Stimulated activated CD8-positive, alpha-beta memory T cell treated with anti-CD3 and anti-CD28 coated beads, Interleukin-4, amount 100 ng/mL, for 1 hour (primary cell): ENCODE results near the gene IPCEF1.

ENCODE experiments used
- DNase-seq, 2 donors: peaks; one replicate each; pipeline ENCODE4 v3.0.0-alpha.2; 2020; ENCODE audit warnings: low read depth in 2 of 2, low spot score in 1 of 2

Gene IPCEF1

DNA sequence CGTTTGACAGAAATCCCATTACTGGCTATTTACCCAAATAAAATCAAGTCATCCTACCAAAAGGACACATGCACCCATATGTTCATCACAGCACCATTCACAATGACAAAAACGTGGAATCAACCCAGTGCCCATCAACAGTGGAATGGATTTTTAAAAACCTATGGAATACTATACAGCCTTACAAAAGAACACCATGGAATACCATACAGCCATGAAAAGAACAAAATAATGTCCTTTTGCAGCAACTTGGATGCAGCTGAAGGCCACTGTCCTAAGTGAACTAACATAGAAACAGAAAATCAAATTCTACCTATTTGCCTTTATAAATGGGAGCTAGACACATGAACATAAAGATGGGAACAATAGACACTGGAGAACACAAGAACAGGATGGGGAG is 17.4 kb upstream of the IPCEF1 start:
- no peak for DNase-seq

DNA sequence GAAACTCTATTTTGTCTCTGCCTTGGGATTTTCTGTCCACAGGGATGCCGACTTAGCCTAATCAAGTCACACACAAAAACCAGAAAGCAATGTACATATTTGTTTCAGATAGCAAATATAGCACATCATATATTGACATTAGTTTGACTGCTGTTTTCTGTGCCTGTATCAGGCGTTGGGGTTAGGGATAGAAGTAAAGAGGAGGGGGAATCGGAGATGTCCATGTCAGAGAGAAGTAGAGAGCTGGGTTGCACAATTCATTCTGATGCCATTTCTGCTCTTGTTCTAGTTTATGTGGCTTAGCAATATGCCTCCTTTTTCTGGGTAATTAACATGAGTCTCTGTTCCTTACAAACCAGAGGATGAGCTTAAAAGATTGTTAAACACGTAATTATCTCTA is 14.7 kb upstream of the IPCEF1 start:
- no peak for DNase-seq

DNA sequence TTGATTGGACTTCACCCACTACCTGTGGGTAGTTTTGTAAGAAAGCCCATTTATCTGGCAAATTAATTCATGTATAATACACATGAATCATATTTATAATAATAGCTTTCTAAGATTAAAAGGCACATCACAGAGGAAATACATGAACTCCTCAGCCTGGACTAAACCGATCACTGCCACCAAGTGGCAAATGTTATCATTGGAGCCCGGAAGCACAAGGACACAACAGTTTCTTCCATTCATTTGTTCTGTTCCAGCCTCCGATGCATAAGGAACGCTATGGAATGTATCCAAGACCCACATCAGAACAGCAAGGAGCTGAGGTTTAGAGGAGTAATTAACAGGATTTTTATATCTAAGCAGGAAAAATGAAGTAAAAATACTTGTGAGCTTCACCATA is 13.9 kb upstream of the IPCEF1 start:
- no peak for DNase-seq

DNA sequence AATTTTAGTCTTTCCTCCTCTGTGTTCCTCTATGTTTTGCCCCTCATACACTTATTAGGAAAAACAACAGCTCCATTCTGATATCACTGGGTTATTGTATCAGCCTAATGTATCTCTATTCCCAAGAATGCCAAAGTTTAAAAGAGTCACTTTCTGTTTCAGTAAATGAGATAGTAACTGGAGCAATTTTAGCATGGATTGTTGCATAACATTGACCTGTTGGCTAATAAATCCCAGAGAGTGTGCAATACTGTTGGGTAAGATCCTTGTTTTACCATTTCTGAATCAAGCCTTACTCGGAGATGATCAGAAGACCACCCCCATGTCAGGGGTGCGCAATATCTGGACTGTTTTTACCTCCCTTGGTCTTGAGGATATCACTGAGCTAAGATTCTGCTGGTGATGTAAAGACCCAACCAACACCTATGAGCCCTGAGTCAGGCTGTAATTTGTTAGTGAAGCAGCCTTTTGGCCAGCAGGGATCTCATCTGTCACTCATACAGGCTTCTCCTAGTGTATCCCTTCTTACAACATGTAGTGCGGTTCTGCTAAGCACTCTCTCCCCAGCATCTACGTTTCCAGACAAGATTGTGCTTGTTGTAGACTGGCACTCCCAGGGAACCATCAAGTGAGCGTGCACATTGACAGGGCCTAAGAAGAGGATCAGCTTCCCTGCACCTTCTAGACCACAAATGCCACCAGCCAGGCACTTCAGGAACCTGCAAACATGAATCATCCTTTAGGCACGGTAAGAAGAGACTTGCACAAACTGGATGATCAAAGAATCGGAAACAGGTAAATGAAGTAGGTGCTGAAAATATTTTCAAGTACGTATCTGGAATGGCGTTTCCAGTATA is 11.5 kb upstream of the IPCEF1 start:
- DNase-seq: no peak

DNA sequence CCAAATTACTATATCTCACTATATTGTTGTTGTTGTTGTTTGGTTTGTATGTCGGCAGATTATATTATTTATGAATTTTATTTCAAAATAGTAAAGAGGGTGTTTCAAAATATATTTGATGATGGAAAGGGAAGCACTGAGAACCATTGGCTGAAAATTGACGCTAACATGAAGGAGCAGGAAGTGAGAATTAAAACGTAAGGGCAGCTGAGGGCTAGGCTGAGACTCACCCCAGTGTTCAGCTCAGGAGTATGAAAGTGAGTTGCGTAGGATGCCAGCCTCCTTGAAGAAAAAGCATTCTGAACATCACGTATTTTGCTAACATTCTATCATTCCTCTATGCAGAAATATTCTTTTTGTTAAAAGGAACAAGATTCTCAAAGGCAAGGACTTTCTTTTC is 10.7 kb upstream of the IPCEF1 start:
- DNase-seq: no peak

DNA sequence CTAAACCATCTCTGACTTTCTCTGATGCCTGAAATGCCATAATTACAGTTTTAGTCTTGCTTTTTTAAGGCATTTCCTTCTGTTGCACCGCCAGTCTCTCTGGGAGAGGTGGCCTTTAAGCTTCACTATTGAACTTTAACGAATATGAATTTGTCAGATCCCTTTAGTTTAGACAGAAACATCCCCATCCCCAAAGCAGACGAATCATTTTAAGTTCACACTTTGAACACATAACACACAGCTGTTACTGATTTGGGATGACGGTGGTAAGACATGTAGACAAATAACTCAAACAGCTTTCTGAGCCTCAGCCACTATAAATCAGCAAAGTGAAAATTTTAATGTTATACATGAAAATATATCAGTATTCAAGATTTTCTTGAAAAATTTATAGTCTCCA is 7.2 kb upstream of the IPCEF1 start:
- DNase-seq: no peak

DNA sequence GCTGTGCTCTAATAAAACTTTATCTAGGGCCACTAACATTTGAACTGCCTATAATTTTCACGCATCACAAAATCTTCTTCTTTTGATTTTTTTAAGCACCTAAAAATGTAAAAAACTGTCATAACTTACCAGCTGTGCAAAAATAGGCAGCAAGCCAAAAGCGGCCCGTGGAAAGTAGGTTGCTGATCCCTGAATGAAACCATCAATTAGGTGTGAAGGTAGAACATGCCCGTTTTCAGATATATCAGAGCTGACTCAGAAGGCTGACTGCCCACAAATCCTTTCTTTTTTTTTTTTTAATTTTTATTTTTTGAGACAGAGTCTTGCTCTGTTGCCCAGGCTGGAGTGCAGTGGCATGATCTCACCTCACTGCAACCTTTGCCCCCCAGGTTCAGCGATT is 4.9 kb upstream of the IPCEF1 start:
- DNase-seq: no peak

DNA sequence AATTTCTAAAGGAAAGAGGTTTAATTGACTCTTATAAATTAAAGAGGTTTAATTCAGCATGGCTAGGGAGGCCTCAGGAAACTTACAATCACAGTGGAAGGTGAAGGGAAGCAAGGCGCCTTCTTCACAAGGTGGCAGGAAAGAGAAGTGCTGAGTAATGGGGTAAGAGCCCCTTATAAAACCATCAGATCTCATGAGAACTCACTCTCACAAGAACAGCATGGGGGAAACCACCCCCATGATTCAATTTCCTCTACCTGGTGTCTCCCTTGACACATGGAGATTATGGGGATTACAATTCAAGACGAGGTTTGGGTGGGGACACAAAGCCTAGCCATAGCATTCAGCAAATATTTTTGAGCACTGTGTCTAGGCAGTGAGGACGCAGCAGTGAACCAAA is 3.9 kb upstream of the IPCEF1 start:
- no peak for DNase-seq

DNA sequence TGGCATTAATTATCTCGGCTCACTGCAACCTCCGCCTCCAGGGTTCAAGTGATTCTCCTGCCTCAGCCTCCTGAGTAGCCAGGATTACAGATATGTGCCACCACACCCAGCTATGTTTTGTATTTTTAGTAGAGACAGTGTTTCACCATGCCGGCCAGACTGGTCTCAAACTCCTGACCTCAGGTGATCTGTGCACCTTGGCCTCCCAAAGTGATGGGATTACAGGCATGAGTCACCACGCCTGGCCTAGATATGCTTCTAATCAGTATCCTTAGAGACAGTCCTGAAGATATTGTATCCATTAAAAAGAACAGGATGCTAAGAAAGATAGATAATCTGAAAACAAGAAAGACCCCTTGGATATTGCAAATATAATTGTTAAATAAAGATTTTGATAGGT is 3.1 kb upstream of the IPCEF1 start:
- no peak for DNase-seq

DNA sequence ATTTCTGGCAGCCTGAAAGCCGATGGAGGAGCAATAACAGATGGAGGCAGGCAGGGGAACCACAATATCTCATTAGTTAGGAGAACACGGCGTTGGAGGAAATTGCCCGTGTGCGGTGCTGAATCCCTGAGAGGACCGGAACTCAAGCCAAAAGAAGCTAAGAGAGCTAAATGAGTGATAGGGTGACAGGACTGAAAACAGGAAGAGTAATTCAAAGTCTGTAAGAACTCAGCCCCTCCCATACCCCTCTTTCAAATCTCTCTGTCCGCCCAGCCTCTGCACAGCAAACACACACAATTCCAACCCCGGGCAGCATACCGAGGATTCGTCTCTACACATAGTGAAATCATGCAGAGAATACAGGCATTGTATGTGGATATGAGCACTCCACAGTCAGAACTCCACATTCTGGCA is 2.6 kb upstream of the IPCEF1 start:
- no peak for DNase-seq

DNA sequence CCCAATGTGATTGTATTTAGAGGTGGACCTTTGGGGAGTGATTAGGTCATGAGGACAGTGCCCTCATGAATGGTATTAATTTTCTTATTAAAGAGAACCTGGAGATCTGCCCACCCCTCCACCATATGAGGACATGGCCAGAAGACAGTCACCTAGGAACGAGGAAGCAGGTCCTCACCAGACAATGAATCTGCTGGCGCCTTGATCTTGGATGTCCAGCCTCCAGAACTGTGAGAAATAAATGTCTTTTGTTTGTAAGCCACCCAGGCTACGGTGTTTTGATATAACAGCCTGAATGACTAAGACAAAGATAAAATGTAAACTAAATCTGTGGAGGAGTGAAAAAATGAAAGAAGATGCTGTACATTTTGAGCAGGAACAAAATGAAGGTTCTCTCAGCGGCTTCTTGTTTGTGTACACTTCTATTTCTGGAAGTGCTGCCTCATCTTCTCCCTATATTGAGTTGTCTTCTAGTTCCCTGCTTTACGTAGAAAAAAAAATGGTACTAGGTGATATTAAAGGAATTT is 1.5 kb upstream of the IPCEF1 start:
- DNase-seq: no peak

DNA sequence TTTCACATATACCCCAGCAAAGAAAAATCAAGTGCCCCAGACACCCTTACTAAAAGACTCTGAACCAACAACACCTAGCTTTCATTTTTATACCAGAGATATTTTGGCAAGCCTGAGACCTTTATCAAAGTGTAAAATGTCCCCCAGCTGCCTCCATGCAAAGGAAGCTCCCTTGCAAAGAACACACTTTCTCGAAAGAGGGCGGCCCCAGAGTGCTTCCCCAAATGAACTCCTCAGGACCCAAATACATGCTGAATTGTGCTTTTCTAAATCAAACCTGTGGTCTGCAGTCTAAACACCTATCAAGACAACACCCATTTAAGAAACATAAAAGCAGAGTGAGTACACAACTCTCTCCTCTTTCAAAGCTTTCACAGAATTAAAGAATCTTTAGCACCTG is 490 bp downstream of the IPCEF1 start:
- no peak for DNase-seq

DNA sequence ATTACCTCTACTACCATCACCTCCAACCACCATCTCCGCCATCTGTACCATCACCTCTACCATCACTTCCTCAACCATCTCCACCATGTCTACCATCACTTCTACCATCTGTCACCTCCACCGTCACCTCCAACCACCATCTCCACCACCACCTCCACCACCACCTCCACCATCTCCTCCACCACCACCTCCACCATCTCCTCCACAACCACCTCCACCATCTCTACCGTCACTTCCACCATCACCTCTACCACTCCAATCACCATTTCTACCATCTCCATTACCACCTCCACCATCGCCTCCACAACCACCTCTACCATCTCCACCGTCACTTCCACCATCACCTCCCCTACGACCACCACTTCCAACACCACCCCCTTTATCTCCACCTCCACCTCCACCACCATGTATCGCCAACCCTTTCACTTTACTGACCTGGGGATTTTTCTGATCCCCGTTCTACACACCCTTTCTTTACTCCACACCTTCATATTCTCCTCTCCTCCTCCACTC is 2.3 kb downstream of the IPCEF1 start:
- DNase-seq: no peak

DNA sequence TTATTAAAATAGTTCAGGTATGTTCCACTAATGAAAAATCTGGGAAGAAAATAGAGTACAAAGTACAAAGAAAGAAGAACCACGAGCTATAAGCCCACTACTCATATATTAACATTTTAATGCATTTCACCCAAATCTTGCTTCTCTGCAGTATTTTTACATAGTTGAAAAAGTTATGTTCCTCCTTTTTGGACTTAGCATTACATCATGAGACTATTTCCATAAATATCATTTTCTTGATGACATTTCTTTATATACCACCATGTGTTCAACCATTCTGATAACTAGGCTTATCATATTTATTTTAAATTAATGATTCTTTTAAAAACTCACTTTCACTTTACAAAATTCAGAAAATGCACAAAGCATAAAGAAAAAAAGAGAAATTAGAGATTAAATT is 3.0 kb downstream of the IPCEF1 start:
- no peak for DNase-seq

DNA sequence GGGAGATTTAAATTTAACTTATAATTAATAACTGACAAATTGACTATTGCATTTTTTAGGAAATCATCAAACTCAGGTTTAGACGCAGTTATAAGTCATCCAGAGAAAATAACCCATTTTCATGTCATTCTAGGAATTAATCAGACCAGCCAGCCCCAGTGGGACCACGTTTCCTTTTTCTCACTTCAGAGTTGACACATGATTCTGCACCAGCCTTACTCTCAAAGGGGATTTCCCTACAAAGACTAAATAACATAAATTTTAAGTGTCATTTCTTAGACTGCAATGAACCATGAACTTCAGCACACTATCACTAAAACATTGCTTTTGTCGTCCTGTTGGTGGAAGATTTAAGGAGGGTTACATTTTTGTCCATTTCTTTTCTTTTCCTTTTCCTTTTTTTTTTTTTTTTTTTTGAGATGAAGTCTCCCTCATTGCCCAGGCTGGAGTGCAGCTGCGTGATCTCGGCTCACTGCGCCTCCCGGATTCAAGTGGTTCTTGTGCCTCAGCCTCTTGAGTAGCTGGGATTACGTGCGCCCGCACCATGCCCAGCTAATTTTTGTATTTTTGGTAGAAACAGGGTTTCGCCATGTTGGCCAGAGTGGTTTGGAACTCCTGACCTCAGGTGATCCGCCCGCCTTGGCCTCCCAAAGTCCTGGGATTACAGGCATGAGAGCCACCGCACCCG is 3.6 kb downstream of the IPCEF1 start:
- no peak for DNase-seq

DNA sequence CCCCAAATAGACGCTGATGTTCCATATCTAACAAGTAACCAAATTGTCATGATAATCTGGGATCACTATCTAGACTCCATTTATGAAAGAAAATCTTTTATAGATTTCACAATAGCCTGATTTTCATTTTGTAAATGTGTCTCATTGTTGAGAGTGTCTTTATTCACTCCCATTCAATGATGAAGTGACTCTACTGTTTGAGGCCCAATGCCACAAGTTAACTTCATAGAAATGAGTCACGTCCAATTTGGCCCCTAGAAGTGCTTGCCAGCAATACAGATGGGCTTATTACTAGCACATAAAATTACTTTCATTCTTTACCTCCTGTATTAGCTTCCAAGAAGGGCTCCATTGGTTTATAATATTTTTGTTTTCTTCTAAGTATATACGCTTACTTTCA is 6.3 kb downstream of the IPCEF1 start:
- no peak for DNase-seq

DNA sequence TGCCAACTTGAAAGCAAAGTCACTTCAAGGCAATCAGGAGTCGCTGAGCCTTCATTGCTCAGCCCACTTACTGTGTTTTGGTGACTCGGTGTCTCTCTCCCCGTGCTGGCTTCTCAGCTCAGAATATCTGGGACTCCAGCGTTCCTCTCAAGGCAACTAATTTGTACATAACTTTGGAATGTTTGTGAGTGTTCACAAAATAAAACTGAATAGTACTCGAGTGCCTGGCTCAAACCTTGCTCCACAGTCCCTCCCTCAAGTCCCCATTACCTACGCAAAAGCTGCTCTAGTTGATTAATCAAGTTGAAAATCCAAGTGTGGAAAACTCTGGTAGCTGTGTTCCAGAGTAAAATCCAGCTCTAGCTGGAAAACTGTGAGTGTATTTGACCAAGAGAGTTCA is 8.6 kb downstream of the IPCEF1 start:
- DNase-seq: no peak

DNA sequence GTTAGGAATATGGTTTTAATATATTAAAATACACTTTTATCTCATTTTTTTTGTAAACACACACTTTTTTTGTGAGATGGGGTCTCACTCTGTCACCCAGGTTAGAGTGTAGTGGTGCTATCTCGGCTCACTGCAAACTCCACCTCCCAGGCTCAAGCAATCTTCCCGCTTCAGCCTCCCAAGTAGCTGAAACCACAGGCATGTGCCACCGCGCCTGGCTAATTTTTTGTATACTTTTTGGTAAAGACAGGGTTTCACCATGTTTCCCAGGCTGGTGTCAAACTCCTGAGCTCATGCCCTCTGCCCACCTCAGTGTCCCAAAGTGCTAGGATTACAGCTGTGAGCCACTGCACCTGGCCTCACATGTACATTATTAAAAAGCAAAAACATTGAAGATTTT is 10.8 kb downstream of the IPCEF1 start:
- no peak for DNase-seq

DNA sequence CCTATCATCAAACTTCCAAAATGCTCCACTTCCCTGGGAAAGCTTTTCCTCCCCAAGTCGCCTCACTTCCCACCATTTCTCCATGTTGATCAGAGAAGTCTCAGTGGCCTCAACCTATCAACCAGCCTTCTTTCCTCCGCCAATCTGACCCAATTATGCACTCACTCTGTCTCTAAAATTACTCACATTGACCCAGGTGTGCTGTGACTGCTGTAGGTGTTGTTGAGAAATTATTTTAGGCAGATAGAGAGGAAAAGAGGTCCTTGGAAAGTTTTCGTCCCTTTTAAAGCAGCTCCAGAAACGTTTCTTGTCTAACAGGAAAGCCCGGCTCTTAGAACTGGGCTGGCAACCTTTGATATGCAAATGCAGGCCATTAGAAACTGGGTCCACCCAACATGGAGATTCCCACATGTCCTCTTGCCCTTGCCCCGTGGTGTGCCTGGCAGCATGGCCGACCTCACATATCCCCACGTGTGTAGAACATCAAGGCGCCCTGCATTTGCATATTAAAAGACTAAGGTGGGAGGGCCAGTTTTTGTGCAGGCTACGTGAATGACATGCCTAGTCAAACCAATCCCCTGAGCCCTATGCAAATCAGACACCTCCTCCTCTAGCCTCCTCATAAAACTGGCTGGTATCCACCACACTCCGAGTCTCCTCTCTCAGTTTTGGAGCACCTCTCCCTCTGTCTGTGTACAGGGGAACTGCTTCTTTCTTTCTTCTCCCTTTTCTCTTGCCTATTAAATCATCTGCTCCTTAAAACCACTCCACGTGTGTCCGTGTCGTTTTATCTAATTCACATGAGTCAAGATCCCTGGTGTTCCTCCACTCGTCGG is 12.9 kb downstream of the IPCEF1 start:
- no peak for DNase-seq

DNA sequence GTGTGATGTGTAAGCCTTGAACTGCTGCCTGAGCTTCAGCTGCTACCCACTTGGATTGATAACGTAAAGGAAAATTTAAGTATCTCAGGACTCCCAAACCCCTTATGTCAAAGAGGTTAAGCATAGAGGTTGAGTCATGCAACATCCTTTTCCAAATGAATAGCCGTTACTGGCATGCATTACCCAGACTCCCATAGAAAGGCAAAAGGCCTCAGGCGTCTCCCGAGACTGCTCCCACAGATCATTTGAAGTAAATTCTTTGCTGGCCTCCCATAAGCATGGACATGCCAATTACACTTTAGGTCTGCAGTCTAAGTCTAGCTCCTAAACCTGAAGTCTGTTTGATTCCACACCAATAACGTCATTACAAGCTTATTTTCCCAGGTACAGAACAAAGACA is 14.7 kb downstream of the IPCEF1 start:
- no peak for DNase-seq

DNA sequence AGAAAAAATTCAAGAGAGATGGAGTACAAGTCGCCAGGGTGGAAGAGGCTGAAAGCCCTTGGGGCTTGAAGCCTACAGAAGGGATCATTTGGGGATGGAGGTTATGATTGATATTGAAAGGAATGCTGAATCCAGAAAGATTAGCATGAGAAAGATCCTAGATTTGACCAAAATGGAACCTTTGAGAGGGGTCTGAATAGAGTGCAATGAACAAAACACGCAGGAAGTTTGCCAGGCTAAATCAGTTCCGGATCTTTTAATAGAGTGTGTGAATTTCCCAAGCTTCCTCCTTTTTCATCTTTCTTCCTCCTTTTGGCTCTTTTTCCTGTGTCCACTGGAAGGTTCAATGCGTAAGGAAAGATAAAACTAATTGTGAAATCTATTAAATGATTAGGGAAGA is 15.3 kb downstream of the IPCEF1 start:
- no peak for DNase-seq
